Measurements from ENCODE around the gene CASK.

CASK gene, protein sequence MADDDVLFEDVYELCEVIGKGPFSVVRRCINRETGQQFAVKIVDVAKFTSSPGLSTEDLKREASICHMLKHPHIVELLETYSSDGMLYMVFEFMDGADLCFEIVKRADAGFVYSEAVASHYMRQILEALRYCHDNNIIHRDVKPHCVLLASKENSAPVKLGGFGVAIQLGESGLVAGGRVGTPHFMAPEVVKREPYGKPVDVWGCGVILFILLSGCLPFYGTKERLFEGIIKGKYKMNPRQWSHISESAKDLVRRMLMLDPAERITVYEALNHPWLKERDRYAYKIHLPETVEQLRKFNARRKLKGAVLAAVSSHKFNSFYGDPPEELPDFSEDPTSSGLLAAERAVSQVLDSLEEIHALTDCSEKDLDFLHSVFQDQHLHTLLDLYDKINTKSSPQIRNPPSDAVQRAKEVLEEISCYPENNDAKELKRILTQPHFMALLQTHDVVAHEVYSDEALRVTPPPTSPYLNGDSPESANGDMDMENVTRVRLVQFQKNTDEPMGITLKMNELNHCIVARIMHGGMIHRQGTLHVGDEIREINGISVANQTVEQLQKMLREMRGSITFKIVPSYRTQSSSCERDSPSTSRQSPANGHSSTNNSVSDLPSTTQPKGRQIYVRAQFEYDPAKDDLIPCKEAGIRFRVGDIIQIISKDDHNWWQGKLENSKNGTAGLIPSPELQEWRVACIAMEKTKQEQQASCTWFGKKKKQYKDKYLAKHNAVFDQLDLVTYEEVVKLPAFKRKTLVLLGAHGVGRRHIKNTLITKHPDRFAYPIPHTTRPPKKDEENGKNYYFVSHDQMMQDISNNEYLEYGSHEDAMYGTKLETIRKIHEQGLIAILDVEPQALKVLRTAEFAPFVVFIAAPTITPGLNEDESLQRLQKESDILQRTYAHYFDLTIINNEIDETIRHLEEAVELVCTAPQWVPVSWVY

DNA sequence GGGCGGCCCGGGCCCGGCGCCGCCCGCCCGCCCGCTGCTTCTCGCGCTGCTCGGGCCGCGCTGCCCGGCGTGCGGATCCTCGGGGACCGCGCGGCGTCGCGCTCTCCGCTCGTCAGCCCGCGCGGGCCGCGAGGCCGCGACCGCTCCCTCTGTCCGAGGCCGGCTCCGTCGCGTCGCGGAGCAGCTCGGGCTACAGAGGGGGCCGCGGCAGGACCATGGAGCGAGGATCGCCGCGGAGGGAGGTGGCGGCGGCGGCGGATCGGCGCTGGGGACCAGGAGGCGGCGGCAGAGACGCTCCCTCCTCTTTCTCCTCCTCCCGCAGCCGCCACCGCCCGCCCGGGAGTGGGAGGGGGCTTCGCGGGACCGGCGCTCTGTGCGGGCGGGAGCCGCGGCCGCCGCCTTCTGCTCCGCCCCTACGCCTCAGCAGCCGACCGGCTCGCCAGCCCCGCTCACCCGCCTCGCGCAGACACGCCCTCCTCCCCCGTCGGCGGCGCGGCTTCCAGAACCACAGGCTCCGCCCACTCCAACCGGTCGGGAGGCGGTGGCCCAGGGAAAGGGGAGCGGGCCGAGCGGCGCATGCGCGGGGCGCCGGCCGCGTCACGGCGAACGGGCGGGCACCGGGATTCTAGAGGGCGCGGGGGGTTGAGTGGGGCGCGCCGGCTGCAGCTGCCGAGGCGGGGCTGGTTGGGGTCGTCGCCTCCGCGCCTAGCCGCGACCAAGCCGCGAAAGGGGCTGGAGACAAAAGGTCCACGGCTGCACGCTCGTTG lies at the start of gene CASK:
CASK (minus strand) TSS at position 344 of the 767 bp plus-strand sequence. CDS start 566 bp downstream, outside the sequence.
- DNase-seq (ENCODE audit: low read depth), result peak; percentile 92
- peak within 1 kb of the TSS; percentile 75 for H3K4me3 ChIP-seq (replicated peaks; ENCODE audit: low read depth, low read length)
- TF ChIP-seq, protein P1, sequence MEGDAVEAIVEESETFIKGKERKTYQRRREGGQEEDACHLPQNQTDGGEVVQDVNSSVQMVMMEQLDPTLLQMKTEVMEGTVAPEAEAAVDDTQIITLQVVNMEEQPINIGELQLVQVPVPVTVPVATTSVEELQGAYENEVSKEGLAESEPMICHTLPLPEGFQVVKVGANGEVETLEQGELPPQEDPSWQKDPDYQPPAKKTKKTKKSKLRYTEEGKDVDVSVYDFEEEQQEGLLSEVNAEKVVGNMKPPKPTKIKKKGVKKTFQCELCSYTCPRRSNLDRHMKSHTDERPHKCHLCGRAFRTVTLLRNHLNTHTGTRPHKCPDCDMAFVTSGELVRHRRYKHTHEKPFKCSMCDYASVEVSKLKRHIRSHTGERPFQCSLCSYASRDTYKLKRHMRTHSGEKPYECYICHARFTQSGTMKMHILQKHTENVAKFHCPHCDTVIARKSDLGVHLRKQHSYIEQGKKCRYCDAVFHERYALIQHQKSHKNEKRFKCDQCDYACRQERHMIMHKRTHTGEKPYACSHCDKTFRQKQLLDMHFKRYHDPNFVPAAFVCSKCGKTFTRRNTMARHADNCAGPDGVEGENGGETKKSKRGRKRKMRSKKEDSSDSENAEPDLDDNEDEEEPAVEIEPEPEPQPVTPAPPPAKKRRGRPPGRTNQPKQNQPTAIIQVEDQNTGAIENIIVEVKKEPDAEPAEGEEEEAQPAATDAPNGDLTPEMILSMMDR (IDR thresholded peaks at IDR 0.05; ENCODE audit: low read length, missing control alignments), result no peak

DNA sequence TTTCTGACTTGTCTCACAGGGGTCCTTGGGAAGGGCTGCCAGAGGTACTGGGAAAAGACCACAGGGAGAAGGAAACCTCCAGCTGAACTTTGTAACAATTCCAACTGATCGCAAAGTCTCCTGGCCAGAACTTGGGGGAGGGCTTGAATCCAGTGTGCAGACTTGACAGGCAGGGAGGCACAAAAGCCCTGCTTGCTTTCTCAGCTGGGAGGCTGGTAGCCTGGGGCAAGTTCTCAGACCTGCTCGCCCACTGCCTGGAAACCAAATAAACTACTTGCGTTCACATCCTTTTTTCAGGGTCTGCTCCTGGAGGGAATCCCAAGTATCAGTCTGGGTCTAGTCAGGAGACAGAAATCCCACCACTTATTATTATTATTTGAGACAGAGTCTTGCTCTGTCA lies 48.0 kb upstream of the CASK start:
- no peak overlapping the region for H3K4me3 ChIP-seq (replicated peaks; ENCODE audit: low read depth, low read length)
- TF ChIP-seq, protein P1 (IDR thresholded peaks at IDR 0.05; ENCODE audit: low read length, missing control alignments), result no peak
- DNase-seq (ENCODE audit: low read depth), result no peak

DNA sequence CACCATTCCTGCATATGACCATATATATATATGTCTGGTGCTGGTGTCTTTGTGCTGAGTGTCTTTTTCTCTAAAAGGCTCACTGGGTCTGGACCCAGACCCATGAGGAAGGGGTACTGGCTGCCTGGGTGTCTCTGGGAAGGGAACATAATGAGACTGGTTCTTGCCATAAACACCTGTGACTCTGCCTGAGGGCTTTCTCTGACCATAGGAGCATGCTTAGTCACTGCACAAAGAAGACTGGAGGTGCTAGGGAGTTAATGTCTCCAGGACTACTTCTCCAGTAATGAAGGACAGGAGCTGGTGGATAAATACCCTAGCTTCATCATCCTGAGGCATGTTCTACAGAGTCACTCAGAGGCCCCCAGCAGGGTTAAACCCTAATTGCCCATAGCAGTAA lies 47.1 kb upstream of the CASK start:
- TF ChIP-seq, protein P1 (IDR thresholded peaks at IDR 0.05; ENCODE audit: low read length, missing control alignments), result no peak
- no peak overlapping the region for H3K4me3 ChIP-seq (replicated peaks; ENCODE audit: low read depth, low read length)
- no peak for DNase-seq (ENCODE audit: low read depth)

DNA sequence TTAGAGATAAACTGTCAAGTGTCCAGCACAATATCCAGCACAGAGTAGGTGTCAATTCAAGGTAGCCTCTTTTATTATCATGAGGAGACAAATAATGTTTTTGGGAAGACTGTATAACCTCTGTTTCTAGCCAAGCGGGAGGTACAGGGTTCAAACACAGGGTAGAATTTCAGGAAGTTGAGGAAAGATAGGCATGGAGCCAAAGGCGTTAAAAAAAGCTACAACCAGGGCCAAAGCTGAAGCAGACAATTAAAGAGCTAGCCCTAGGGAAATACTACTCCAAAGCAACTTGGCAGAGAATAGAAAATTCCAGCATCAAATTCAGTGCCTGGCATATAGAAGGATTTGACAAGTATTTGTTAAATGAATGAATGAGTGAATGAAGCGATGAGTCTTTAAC lies 40.0 kb upstream of the CASK start:
- TF ChIP-seq, protein P1 (IDR thresholded peaks at IDR 0.05; ENCODE audit: low read length, missing control alignments), result no peak
- no peak overlapping the region for H3K4me3 ChIP-seq (replicated peaks; ENCODE audit: low read depth, low read length)
- peak; percentile 28 for DNase-seq (ENCODE audit: low read depth)

DNA sequence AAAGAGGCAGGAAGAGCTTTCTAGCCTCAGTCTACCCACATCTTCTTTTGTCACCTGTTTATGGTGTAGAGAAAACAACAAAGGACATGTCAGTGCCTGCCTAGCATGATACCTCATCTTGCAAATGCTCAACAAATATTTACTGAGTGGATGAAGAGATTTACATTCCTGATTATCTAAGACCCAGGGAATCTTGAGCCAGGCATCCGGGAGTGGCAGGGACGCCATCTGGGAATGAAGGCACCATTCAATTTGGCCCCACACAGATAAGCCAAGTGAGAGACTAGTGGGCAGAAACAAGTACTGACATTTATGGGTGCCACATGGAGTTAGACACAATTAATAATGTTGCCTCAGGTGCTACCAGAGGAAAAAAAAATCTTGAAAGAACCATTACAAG lies 36.8 kb upstream of the CASK start:
- TF ChIP-seq, protein P1 (IDR thresholded peaks at IDR 0.05; ENCODE audit: low read length, missing control alignments), result no peak
- no peak for DNase-seq (ENCODE audit: low read depth)
- no peak overlapping the region for H3K4me3 ChIP-seq (replicated peaks; ENCODE audit: low read depth, low read length)

DNA sequence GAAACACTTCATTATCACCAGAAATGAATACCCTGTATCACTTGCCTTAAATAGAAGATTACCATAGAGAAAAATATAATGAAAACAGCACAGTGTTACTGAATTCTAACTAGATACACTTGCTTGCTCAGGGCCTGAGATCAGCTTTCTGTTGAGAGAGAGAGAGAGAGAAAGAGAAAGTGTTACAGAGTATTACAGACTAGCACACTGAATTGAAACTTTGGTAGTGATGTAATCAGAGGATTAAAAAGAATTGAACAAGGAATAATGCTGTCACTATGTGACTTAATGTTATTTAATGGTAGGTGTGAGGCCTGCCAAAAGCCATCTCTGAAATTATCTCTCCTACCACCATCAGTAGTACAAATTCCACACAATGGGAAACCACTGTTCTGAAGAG lies 35.5 kb upstream of the CASK start:
- TF ChIP-seq, protein P1 (IDR thresholded peaks at IDR 0.05; ENCODE audit: low read length, missing control alignments), result no peak
- no peak overlapping the region for H3K4me3 ChIP-seq (replicated peaks; ENCODE audit: low read depth, low read length)
- DNase-seq (ENCODE audit: low read depth), result no peak
